ENCODE measurements around the gene GALNT12.

Gene GALNT12

GRCh38 chr9:98783518-98784226 is 23.8 kb upstream of the GALNT12 start:
- Histone ChIP-seq H3K27me3 (ENCODE audit: insufficient read depth, low read length) (no peaks in the 10 kb centered on the region), H2AFZ (ENCODE audit: low read length, unreplicated experiment) (no peak overlapping the region), H3K36me3 (ENCODE audit: insufficient read depth, low read length) (no peaks in the 10 kb centered on the region), H3K4me1 (ENCODE audit: control insufficient read depth, insufficient read depth, low read length, unreplicated experiment) (no peaks in the 10 kb centered on the region), H3K4me3 (ENCODE audit: low read depth, low read length) (no peak overlapping the region), H3K79me2 (ENCODE audit: control insufficient read depth, insufficient read depth, low read length, unreplicated experiment) (no peaks in the 10 kb centered on the region), H3K27ac (ENCODE audit: low read depth, low read length) (no peak overlapping the region)

GRCh38 chr9:98784831-98785806 is 22.4 kb upstream of the GALNT12 start:
- no peak overlapping the region for H2AFZ ChIP-seq (ENCODE audit: low read length, unreplicated experiment)
- H3K27me3 ChIP-seq (ENCODE audit: insufficient read depth, low read length), result no peaks in the 10 kb centered on the region
- no peak overlapping the region for H3K4me3 ChIP-seq (ENCODE audit: low read depth, low read length)
- no peaks in the 10 kb centered on the region for H3K79me2 ChIP-seq (ENCODE audit: control insufficient read depth, insufficient read depth, low read length, unreplicated experiment)
- no peaks in the 10 kb centered on the region for H3K4me1 ChIP-seq (ENCODE audit: control insufficient read depth, insufficient read depth, low read length, unreplicated experiment)
- no peaks in the 10 kb centered on the region for H3K36me3 ChIP-seq (ENCODE audit: insufficient read depth, low read length)
- no peak overlapping the region for H3K27ac ChIP-seq (ENCODE audit: low read depth, low read length)

DNA sequence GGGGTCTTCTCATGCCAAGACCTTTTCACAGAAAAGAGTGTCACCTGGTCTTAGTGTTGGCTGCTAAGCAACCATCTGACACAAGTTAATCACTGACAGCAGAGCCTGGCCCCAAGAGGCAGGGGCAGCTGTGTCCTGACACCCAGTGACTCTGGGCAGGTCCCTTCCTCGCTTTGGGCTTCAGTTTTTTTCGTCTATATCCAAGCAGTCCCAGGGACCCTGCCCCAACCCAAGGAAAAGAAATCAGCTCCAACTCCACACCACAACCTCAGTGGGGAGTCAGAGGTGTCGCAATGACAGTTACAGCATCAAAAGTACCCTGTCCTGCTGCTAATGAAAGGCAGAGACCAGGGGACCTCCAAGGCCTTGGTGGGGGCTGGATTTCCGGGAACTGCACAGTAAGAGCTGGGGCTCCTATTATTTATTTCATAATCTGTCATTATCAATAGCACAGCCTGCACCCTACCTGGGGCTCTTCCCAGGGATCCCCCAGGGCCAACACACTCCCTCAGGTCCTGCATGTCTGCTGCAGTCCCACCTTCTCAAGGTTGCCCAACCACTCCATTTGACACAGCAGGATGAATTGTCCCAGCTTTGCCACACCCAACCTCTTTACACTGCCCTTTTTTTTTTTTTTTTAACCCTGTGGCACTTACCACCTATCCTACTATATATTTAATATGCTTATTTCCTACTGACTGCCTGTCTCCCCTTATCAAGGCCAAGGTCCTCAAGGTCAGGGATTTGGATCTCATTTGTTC is 20.5 kb upstream of the GALNT12 start:
- peaks cover 11% of the 10 kb centered on the region for H3K4me1 ChIP-seq (ENCODE audit: control insufficient read depth, insufficient read depth, low read length, unreplicated experiment)
- no peak overlapping the region for H2AFZ ChIP-seq (ENCODE audit: low read length, unreplicated experiment)
- no peak overlapping the region for H3K4me3 ChIP-seq (ENCODE audit: low read depth, low read length)
- H3K36me3 ChIP-seq (ENCODE audit: insufficient read depth, low read length), result no peaks in the 10 kb centered on the region
- H3K27me3 ChIP-seq (ENCODE audit: insufficient read depth, low read length), result no peaks in the 10 kb centered on the region
- peaks cover 6% of the 10 kb centered on the region for H3K79me2 ChIP-seq (ENCODE audit: control insufficient read depth, insufficient read depth, low read length, unreplicated experiment)
- H3K27ac ChIP-seq (ENCODE audit: low read depth, low read length), result no peak overlapping the region

GRCh38 chr9:98787766-98788335 is 19.6 kb upstream of the GALNT12 start:
- Histone ChIP-seq H2AFZ (ENCODE audit: low read length, unreplicated experiment) (no peak overlapping the region), H3K79me2 (ENCODE audit: control insufficient read depth, insufficient read depth, low read length, unreplicated experiment) (peaks cover 7% of the 10 kb centered on the region), H3K27ac (ENCODE audit: low read depth, low read length) (no peak overlapping the region), H3K27me3 (ENCODE audit: insufficient read depth, low read length) (no peaks in the 10 kb centered on the region), H3K4me3 (ENCODE audit: low read depth, low read length) (no peak overlapping the region), H3K4me1 (ENCODE audit: control insufficient read depth, insufficient read depth, low read length, unreplicated experiment) (peaks cover 11% of the 10 kb centered on the region), H3K36me3 (ENCODE audit: insufficient read depth, low read length) (no peaks in the 10 kb centered on the region)

DNA sequence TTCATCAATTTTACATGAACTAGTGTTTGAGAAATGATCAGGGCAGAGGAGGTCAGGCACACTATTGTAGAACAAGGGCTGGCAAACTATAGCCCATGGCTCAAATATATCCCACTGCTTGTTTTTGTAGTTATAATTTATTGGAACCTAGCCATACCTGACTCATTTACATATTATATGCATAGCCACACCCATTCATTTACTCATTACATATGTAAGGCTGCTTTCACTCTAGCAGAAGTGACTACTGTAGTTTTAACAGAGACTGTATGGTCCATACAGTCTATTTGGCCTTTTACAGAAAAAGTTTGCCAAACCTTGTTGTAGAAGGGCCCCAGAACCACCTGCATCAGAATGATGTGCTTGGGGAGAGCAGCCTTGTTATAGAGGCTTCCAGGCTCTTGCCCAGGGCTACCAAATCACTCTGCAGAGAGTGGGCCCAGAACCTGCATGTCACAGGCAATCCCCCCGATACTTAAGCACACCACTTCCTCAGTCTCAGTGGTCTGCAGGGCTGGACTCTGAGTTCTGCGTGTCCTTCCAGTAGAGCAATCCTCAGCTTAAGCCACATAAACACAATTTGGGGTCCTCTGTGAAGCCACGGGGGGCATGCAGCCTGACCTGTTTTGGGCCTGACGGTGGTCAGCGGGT is 17.9 kb upstream of the GALNT12 start:
- no peak overlapping the region for H3K4me3 ChIP-seq (ENCODE audit: low read depth, low read length)
- H3K27me3 ChIP-seq (ENCODE audit: insufficient read depth, low read length), result no peaks in the 10 kb centered on the region
- no peaks in the 10 kb centered on the region for H3K36me3 ChIP-seq (ENCODE audit: insufficient read depth, low read length)
- H3K79me2 ChIP-seq (ENCODE audit: control insufficient read depth, insufficient read depth, low read length, unreplicated experiment), result peaks cover 12% of the 10 kb centered on the region
- no peak overlapping the region for H2AFZ ChIP-seq (ENCODE audit: low read length, unreplicated experiment)
- no peak overlapping the region for H3K27ac ChIP-seq (ENCODE audit: low read depth, low read length)
- peaks cover 11% of the 10 kb centered on the region for H3K4me1 ChIP-seq (ENCODE audit: control insufficient read depth, insufficient read depth, low read length, unreplicated experiment)

DNA sequence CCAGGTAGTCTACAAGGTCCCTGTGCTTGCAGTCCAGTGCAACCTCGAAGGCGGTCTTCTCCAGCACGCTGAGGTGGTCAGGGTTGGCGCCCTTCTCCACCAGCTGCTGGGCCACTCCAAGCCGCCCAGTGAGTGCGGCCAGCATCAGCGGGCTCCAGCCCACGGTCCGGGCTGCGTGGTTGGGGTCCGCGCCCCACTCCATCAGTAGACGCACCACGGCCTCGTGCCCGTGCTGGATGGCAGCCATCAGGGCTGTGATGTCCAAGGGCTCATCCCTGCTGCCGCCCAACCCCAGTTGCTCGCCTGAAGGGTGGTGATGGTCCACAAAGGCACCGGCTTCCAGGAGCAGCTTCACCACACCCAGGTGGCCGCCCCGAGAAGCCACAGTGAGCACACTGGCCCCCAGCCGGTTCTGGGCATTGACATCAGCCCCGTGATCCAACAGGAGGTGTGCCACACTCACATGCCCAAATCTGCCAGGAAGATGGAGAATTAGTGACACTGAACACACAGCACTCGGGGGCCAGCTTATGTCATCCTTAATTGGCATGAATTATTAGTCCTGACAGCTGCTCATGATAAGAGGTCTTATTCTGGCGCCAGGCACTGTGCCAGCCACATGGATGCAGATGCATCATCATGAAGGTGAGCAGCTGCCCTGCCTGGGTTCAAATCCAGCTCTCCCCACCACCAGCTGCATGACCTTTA is 17.2 kb upstream of the GALNT12 start:
- Histone ChIP-seq H3K27ac (ENCODE audit: low read depth, low read length) (peak overlapping the region; percentile 16; the same call in 1 of the 2 replicates), H3K27me3 (ENCODE audit: insufficient read depth, low read length) (no peaks in the 10 kb centered on the region), H2AFZ (ENCODE audit: low read length, unreplicated experiment) (no peak overlapping the region), H3K79me2 (ENCODE audit: control insufficient read depth, insufficient read depth, low read length, unreplicated experiment) (peaks cover 18% of the 10 kb centered on the region), H3K36me3 (ENCODE audit: insufficient read depth, low read length) (no peaks in the 10 kb centered on the region), H3K4me3 (ENCODE audit: low read depth, low read length) (no peak overlapping the region), H3K4me1 (ENCODE audit: control insufficient read depth, insufficient read depth, low read length, unreplicated experiment) (peaks cover 17% of the 10 kb centered on the region)

- H3K36me3 ChIP-seq (ENCODE audit: insufficient read depth, low read length), result no peaks in the 10 kb centered on the region
- no peak overlapping the region for H3K4me3 ChIP-seq (ENCODE audit: low read depth, low read length)
- no peak overlapping the region for H2AFZ ChIP-seq (ENCODE audit: low read length, unreplicated experiment)
- H3K27me3 ChIP-seq (ENCODE audit: insufficient read depth, low read length), result no peaks in the 10 kb centered on the region
- peaks cover 17% of the 10 kb centered on the region for H3K4me1 ChIP-seq (ENCODE audit: control insufficient read depth, insufficient read depth, low read length, unreplicated experiment)
- peaks cover 21% of the 10 kb centered on the region for H3K79me2 ChIP-seq (ENCODE audit: control insufficient read depth, insufficient read depth, low read length, unreplicated experiment)
- H3K27ac ChIP-seq (ENCODE audit: low read depth, low read length), result peak overlapping the region; percentile 16; the same call in 1 of the 2 replicates
These were observed 16.4 kb upstream of the GALNT12 start for GRCh38 chr9:98790842-98791607.

DNA sequence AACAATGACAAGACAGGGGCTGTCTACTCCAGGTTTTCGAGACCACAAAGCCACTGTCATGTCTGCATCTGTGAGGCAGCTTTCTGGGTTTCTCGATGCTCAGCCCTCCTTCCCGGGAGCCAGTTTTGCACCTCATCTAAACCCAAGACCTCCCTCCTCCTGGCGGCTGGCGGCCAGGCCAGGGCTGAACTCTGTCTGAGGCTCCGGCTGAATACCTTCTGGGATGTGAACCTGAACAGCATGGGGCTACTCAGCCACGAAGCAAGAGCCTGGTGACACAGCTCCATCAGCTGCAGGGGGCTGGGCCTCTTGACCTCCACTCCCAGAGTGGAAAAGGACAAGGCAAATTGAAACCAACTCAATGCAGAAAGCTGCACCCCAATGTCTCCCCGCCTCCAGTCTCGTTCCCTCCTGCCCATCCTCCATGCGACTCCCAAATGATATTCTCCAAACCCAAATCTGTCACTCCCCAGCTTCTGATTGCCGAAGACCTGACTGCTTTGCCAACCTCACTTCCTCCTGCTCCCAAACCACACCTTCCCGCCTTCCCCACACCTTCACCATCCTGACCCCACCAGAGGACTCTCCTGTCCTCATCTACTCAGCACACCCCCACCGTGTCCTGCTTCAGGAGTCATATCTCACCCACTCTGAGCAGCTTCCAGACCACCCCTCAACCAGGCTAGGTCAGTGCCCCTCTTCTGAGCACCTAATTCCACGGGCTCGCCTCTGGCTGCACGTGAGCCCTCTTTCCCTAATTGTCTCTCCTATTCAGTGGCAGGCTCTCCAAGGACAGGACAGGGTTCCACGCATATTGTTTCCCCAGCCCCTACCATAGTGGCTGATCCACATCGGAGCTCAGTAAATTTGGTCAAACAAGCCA is 15.6 kb upstream of the GALNT12 start:
- no peak overlapping the region for H3K27ac ChIP-seq (ENCODE audit: low read depth, low read length)
- no peaks in the 10 kb centered on the region for H3K27me3 ChIP-seq (ENCODE audit: insufficient read depth, low read length)
- no peak overlapping the region for H2AFZ ChIP-seq (ENCODE audit: low read length, unreplicated experiment)
- H3K4me3 ChIP-seq (ENCODE audit: low read depth, low read length), result no peak overlapping the region
- H3K36me3 ChIP-seq (ENCODE audit: insufficient read depth, low read length), result no peaks in the 10 kb centered on the region
- H3K4me1 ChIP-seq (ENCODE audit: control insufficient read depth, insufficient read depth, low read length, unreplicated experiment), result peaks cover 17% of the 10 kb centered on the region
- peaks cover 21% of the 10 kb centered on the region for H3K79me2 ChIP-seq (ENCODE audit: control insufficient read depth, insufficient read depth, low read length, unreplicated experiment)

All from ACC112 (cell line).